Tibial nerve (tissue), 3 donors: ENCODE results near the gene CXorf49.
"Not testable (repeated sequence)": the region's sequence is repeated elsewhere in the genome, so short reads cannot be mapped to it uniquely, and the experiment has no call there.

Source experiments
- POLR2A ChIP-seq, 2 donors: fragments of 450-650 bp; IDR thresholded peaks; one replicate each; pipeline ENCODE4 v1.6.1; 2017; ENCODE audit warnings: antibody characterized with exemption in 2 of 2, mild to moderate bottlenecking in 2 of 2, moderate library complexity in 2 of 2
- TF ChIP-seq, protein P1 (sequence below), 5 experiments: fragments of 200-600 bp in 3 of 5; fragments of 450-650 bp in 2 of 5; sonication (generic) in 3 of 5; IDR thresholded peaks; one replicate each; pipeline ENCODE4 v1.5.1; 2016 to 2019; ENCODE audit warnings: antibody characterized with exemption in 5 of 5, mild to moderate bottlenecking in 3 of 5, moderate library complexity in 2 of 5

GRCh38 chrX:71669947-71670346, 48.1 kb downstream of the CXorf49 start:
- not testable (repeated sequence) for TF ChIP-seq POLR2A (IDR thresholded peaks at IDR 0.05)
- TF ChIP-seq, protein P1, sequence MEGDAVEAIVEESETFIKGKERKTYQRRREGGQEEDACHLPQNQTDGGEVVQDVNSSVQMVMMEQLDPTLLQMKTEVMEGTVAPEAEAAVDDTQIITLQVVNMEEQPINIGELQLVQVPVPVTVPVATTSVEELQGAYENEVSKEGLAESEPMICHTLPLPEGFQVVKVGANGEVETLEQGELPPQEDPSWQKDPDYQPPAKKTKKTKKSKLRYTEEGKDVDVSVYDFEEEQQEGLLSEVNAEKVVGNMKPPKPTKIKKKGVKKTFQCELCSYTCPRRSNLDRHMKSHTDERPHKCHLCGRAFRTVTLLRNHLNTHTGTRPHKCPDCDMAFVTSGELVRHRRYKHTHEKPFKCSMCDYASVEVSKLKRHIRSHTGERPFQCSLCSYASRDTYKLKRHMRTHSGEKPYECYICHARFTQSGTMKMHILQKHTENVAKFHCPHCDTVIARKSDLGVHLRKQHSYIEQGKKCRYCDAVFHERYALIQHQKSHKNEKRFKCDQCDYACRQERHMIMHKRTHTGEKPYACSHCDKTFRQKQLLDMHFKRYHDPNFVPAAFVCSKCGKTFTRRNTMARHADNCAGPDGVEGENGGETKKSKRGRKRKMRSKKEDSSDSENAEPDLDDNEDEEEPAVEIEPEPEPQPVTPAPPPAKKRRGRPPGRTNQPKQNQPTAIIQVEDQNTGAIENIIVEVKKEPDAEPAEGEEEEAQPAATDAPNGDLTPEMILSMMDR (IDR thresholded peaks at IDR 0.05): peak in 1 of 5 experiments; percentile 45
